Loucy (cell line): ENCODE data around the gene BOC.

Experiments used
- H2AFZ ChIP-seq: fragments of 200-600 bp; sonication (generic); 2 replicates; pipeline ENCODE4 v1.6.0; 2016; ENCODE audit warnings: antibody characterized with exemption, mild to moderate bottlenecking, low read length, moderate library complexity
- H3F3A ChIP-seq: fragments of 200-600 bp; 2 replicates; pipeline ENCODE4 v1.6.0; 2016; ENCODE audit warnings: antibody characterized with exemption, low read depth, mild to moderate bottlenecking
- H3K27me3 ChIP-seq: fragments of 200-600 bp; sonication (generic); 2 replicates; pipeline ENCODE4 v1.6.1; 2014; ENCODE audit warnings: low read length, mild to moderate bottlenecking; ENCODE audit not compliant: insufficient read depth, poor library complexity, severe bottlenecking
- H3K36me3 ChIP-seq: fragments of 200-600 bp; sonication (generic); 2 replicates; pipeline ENCODE4 v1.6.1; 2016; ENCODE audit warnings: low read length; ENCODE audit not compliant: insufficient read depth
- H3K4me1 ChIP-seq: fragments of 200-600 bp; sonication (generic); 2 replicates; pipeline ENCODE4 v1.5.1; 2014; ENCODE audit warnings: low read length, mild to moderate bottlenecking; ENCODE audit not compliant: insufficient read depth, poor library complexity, severe bottlenecking
- H3K4me2 ChIP-seq: fragments of 200-600 bp; sonication (generic); 2 replicates; pipeline ENCODE4 v1.6.0; 2014; ENCODE audit warnings: antibody characterized with exemption, low read length, low read depth, mild to moderate bottlenecking; ENCODE audit not compliant: poor library complexity, severe bottlenecking
- H3K4me3 ChIP-seq: fragments of 200-600 bp; sonication (generic); 2 replicates; pipeline ENCODE4 v1.5.1; 2014; ENCODE audit warnings: low read length, mild to moderate bottlenecking, mixed read lengths; ENCODE audit not compliant: poor library complexity, severe bottlenecking
- H3K79me2 ChIP-seq: fragments of 200-600 bp; sonication (generic); 2 replicates; pipeline ENCODE4 v1.6.1; 2014; ENCODE audit warnings: low read length; ENCODE audit not compliant: insufficient read depth
- H3K9ac ChIP-seq: fragments of 200-600 bp; sonication (generic); 2 replicates; pipeline ENCODE4 v1.6.0; 2014; ENCODE audit warnings: mild to moderate bottlenecking, low read depth, low read length, moderate library complexity; ENCODE audit not compliant: poor library complexity, severe bottlenecking
- H3K9me2 ChIP-seq: fragments of 200-600 bp; sonication (generic); replicated peaks from 2 replicates; pipeline ENCODE4 v1.6.1; 2016; ENCODE audit warnings: low read depth, low read length, mixed read lengths
- H3K9me3 ChIP-seq: fragments of 200-600 bp; sonication (generic); 2 replicates; pipeline ENCODE4 v1.6.1; 2014; ENCODE audit warnings: mild to moderate bottlenecking, antibody characterized with exemption, low read length, low read depth; ENCODE audit not compliant: insufficient read depth
- H4K20me1 ChIP-seq: fragments of 200-600 bp; sonication (generic); 2 replicates; pipeline ENCODE4 v1.6.0; 2014; ENCODE audit warnings: antibody characterized with exemption, low read length, mild to moderate bottlenecking; ENCODE audit not compliant: insufficient read depth, poor library complexity, severe bottlenecking
- EZH2phosphoT487 ChIP-seq: fragments of 200-600 bp; IDR thresholded peaks from 2 replicates; pipeline ENCODE4 v1.6.1; 2018; ENCODE audit warnings: antibody characterized with exemption, mild to moderate bottlenecking, moderate library complexity, borderline replicate concordance
- TF ChIP-seq, protein P1 (sequence below): fragments of 200-600 bp; sonication (generic); conservative IDR thresholded peaks from 2 replicates; pipeline ENCODE4 v1.5.1; 2014; ENCODE audit warnings: mild to moderate bottlenecking, antibody characterized with exemption, low read length

BOC gene

DNA sequence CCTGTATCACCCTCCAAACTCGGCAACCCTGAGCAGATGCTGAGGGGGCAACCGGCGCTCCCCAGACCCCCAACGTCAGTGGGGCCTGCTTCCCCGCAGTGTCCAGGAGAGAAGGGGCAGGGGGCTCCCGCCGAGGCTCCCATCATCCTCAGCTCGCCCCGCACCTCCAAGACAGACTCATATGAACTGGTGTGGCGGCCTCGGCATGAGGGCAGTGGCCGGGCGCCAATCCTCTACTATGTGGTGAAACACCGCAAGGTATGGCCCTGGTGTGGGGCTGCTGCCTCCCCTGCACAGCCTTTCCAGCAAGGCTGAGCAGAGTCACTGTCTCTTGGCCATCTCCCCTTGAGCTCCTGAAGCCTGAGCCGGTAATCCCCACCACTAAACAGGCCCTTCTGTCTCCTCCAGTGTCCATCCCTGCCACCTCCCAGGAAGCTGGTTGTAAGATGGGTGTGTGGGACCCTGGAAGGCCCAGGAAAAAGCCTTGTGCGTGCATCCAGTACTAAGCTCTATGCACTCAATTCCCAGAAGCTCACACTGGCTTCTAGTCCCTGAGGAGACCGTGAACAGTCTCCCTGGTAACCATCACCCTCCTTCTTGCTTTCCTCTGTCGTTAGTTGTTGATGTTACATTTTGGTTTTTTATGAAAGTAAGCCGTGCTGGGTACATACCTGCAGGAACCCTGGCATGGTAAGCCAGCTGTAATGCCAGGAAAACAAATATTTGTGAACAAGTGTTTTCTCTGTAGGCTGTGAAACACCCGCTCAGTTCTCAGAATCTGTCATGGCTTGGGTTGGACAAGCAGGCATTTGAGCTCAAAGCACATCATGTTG lies 63.3 kb downstream of the BOC start:
- H3K79me2 ChIP-seq: no peaks in the 10 kb centered on the region
- H3K4me3 ChIP-seq: no peak overlapping the region
- H3K27me3 ChIP-seq: no peaks in the 10 kb centered on the region
- no peak overlapping the region for H2AFZ ChIP-seq
- no peak overlapping the region for H3K4me2 ChIP-seq
- no peaks in the 10 kb centered on the region for H3K36me3 ChIP-seq
- H3F3A ChIP-seq: no peaks in the 10 kb centered on the region
- H4K20me1 ChIP-seq: no peaks in the 10 kb centered on the region
- H3K4me1 ChIP-seq: no peaks in the 10 kb centered on the region
- TF ChIP-seq, protein P1, sequence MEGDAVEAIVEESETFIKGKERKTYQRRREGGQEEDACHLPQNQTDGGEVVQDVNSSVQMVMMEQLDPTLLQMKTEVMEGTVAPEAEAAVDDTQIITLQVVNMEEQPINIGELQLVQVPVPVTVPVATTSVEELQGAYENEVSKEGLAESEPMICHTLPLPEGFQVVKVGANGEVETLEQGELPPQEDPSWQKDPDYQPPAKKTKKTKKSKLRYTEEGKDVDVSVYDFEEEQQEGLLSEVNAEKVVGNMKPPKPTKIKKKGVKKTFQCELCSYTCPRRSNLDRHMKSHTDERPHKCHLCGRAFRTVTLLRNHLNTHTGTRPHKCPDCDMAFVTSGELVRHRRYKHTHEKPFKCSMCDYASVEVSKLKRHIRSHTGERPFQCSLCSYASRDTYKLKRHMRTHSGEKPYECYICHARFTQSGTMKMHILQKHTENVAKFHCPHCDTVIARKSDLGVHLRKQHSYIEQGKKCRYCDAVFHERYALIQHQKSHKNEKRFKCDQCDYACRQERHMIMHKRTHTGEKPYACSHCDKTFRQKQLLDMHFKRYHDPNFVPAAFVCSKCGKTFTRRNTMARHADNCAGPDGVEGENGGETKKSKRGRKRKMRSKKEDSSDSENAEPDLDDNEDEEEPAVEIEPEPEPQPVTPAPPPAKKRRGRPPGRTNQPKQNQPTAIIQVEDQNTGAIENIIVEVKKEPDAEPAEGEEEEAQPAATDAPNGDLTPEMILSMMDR: no peak
- TF ChIP-seq EZH2phosphoT487: no peak
- no peak overlapping the region for H3K9ac ChIP-seq
- H3K9me2 ChIP-seq: no peaks in the 10 kb centered on the region
- no peaks in the 10 kb centered on the region for H3K9me3 ChIP-seq

DNA sequence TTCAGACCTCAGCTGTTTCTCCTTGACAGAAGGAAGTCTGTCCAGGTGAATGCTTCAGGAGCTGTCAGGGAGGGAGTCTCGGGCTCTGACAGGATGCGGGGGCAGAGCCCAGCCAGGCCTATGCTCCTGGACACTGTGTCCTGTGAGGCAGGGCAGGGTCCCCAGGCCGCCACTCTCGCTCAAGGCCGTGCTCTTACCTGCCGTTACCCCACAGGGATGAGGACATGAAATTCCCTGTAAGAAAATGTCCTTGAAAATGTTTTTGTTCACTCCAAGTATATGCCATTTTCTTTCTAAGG lies 63.9 kb downstream of the BOC start:
- Histone ChIP-seq H3K9me2 (no peaks in the 10 kb centered on the region), H2AFZ (no peak overlapping the region), H3K79me2 (no peaks in the 10 kb centered on the region), H3K9ac (no peak overlapping the region), H3K9me3 (no peaks in the 10 kb centered on the region), H3K27me3 (no peaks in the 10 kb centered on the region), H3F3A (no peaks in the 10 kb centered on the region), H3K4me3 (no peak overlapping the region), H3K4me1 (no peaks in the 10 kb centered on the region), H4K20me1 (no peaks in the 10 kb centered on the region), H3K36me3 (no peaks in the 10 kb centered on the region), H3K4me2 (no peak overlapping the region)
- TF ChIP-seq EZH2phosphoT487: no peak
- TF ChIP-seq, protein P1: no peak

DNA sequence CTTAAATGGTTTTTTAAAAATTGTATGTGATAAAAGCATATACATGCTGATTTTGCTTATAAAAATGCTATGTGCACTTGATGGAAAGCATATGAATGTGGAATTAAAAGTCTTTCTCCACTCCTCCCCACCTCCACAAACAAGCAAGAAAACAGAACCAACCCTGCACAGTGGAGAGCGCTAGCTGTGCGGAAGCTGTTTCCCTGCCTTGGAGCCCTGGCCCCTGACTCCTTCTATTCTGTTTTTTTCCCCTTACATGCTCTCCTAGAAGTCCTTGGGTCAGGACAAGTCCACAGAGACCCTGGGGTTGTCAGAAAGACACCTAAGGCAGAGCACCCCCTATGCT lies 64.2 kb downstream of the BOC start:
- Histone ChIP-seq H3F3A (no peaks in the 10 kb centered on the region), H3K27me3 (no peaks in the 10 kb centered on the region), H4K20me1 (no peaks in the 10 kb centered on the region), H3K4me1 (no peaks in the 10 kb centered on the region), H3K9me2 (no peaks in the 10 kb centered on the region), H3K4me2 (no peak overlapping the region), H3K4me3 (no peak overlapping the region), H3K36me3 (no peaks in the 10 kb centered on the region), H3K79me2 (no peaks in the 10 kb centered on the region), H2AFZ (no peak overlapping the region), H3K9ac (no peak overlapping the region), H3K9me3 (no peaks in the 10 kb centered on the region)
- no peak for TF ChIP-seq EZH2phosphoT487
- TF ChIP-seq, protein P1: no peak
